ENCODE results near the gene TMEM82.

DNA sequence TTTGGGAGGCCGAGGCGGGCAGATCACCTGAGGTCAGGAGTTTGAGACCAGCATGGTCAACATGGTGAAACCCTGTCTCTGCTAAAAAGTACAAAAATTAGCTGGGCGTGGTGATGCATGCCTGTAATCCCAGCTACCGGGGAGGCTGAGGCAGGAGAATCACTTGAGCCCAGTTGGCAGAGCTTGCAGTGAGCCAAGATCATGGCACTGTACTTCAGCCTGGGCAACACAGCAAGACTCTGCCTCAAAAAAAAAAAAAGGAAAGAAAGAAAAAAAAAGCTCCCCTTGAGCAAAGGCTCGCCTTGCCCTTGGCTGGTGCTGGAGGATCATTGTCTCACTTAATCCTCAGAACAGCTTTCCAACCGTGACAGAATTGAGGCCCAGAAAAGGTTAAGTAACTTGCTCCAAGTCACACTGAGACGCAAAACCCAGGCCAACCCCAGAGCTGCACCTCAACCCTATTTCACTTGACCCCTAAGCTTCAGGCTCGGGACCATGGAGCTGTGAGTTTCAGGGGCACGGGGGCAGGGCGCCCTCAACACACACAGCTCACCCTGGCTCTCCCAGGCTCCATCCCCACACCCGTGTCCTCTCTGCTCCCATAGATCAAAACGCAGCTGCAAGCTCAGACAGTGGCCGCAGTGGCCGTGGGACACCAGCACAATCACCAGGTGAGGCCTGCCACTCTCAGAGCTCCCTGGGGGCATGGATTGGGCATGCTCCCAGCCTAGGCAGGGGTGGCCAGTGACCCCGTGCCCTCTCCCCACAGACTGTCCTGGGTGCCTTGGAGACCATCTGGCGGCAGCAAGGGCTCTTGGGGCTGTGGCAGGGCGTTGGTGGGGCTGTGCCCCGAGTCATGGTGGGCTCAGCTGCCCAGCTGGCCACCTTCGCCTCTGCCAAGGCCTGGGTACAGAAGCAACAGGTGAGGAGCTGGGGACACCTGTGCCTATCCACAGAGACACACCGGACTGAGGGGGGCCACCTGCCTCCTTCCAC lies 4.7 kb upstream of the TMEM82 start:
- TF ChIP-seq, protein P1, sequence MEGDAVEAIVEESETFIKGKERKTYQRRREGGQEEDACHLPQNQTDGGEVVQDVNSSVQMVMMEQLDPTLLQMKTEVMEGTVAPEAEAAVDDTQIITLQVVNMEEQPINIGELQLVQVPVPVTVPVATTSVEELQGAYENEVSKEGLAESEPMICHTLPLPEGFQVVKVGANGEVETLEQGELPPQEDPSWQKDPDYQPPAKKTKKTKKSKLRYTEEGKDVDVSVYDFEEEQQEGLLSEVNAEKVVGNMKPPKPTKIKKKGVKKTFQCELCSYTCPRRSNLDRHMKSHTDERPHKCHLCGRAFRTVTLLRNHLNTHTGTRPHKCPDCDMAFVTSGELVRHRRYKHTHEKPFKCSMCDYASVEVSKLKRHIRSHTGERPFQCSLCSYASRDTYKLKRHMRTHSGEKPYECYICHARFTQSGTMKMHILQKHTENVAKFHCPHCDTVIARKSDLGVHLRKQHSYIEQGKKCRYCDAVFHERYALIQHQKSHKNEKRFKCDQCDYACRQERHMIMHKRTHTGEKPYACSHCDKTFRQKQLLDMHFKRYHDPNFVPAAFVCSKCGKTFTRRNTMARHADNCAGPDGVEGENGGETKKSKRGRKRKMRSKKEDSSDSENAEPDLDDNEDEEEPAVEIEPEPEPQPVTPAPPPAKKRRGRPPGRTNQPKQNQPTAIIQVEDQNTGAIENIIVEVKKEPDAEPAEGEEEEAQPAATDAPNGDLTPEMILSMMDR (IDR thresholded peaks at IDR 0.05) = no peak
- TF ChIP-seq EP300 (IDR thresholded peaks at IDR 0.05) (no peak), POLR2A (IDR thresholded peaks at IDR 0.05) (no peak)
